GM19328 (cell line): Measurements from ENCODE around the gene LNPEP.
"Not testable (repeated sequence)": the region's sequence is repeated elsewhere in the genome, so short reads cannot be mapped to it uniquely, and the experiment has no call there.

Source experiments
- ATAC-seq: cut with Tn5 transposase; IDR thresholded peaks from one replicate; pipeline ENCODE4 v1.9.1; 2021; ENCODE audit warnings: mild to moderate bottlenecking, moderate library complexity; ENCODE audit not compliant: unreplicated experiment

LNPEP gene

GRCh38 chr5:97046270-97046982 is 110.5 kb downstream of the LNPEP start:
- ATAC-seq: no peak

DNA sequence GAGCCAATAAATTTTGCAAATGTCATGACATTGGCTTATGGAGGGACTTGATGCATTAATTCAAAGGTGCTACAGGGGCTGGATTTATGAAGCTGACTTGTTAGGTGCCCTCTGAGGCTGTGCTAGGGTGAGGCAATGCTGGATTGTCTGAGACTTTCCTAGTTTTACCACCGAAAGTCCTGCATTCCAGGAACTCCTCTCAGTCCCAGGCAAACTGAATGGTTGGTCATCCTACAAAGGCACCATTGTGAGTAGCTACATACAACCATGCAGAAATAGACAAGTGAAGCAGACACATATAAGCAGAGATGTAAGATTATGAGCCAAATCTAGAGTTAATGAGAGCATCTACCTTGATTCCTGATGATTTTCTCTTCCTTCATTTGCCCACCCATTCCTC is 111.2 kb downstream of the LNPEP start:
- ATAC-seq: no peak

DNA sequence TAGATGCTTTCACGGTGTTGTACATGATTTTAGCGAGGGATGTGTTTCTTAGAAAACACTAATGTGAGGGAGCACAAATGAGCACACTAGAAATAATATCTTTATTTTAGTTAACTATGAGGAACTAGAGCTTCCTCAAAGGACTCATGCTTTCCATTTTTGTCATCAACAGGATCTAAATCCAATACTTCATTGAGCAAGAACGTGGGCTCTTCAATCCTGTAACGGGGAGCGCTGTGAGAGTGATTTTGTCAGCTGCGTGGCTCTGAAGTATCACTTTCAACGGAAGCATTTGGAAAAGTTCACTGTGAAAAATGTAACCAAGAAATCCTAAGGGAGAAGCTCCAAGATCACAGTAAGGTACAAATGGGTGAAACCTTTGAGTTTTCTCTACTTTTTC is 113.3 kb downstream of the LNPEP start:
- ATAC-seq: no peak

DNA sequence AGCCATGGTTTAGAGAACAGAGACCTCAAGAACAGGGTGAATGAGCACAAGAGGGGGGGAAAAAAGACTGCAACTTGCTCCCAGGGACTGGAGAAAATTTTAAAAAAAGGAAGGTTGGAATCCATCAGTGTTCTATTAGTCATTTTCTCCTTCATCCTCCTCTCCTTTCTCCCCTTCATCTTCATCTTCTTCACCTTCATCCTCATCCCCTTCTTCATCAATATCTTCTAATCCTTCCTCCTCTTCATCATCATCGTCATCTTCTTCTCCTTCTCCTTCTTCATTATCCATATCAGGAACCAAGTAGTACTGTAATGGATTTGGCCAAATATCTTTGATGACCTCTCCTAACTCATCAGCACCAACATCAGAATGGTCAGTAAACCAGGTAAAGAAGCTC is 120.4 kb downstream of the LNPEP start:
- no peak for ATAC-seq

- ATAC-seq: no peak
Measured at GRCh38 chr5:97062046-97062445, 126.2 kb downstream of the LNPEP start.

DNA sequence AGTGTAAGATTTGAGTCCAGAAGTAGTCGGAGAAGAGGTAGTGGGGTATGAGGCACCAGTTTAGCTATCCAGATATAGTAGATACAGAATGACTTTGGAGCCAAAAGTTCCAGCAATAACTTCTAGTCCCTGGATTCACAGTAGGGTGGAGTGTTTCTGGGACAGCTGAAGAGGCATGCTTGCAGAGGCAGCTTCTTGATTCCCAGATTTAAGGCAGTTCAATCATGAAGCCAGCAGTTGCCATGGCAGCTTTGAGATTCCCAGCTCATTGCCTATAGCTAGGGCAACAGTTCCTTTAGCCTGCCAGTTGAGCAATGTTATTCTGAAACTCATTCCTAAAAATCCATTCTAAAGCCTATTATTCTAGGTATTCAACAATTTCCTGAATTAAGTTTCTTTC is 127.4 kb downstream of the LNPEP start:
- no peak for ATAC-seq

- ATAC-seq: no peak
Measured at GRCh38 chr5:97065475-97065874, 129.6 kb downstream of the LNPEP start.

GRCh38 chr5:97067296-97067850 is 131.5 kb downstream of the LNPEP start:
- no peak for ATAC-seq

DNA sequence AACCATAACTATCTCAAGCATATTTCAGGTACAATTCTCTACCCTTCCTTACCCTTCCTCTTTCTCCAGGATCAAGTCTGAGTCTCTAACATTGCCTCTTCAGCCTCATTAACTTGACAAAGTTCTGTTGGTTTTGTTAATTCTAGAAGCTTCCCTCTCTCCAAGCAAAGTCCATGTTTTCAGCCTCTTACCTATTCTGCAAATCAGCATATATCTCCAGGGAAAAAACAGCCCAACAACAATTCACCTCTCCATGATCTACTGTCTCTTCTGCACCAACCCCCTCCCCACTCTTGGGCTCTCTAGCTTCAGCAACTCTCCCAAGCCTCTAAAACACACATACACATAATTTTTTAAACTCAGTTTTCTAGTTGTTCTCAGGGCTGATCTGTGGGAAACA is 134.4 kb downstream of the LNPEP start:
- no peak for ATAC-seq

GRCh38 chr5:97071101-97071500 is 135.2 kb downstream of the LNPEP start:
- no peak for ATAC-seq

DNA sequence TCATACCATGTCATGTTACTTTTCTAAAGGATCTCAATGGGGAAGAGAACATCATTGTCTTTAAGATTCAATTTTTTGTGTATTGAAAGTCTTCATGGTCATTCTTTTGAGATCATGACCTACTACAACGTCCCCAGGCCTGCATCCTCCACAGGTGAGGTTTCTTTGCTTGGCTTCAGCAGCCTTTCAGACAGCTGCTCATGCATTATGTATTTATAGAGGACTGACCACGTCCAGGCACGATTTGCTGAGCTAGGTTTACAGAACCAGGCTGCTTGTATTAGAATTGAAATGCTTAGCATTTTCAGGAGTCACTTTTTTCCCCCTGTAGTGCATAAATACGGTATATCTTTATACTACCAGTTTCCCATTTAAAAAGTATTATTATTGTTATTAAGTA is 136.1 kb downstream of the LNPEP start:
- no peak for ATAC-seq

DNA sequence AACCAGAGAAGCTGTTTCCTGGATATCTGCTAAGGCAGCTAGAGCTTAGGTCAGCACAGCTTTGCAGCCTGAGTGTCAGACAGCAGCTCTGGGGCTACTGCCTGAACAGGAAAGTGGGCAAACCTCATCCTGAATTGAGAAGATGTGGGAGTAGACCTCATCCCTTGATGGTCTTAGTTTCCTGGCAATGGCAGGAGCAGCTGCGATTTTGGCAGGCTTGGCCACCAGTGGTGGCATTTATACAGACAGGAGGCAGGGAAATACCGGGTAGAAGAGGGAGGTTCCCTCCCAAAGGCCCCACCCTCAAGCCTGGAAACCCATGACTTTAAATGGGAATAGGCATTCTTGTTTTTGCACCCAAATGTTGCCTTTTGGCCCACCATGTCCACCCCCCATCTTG is 136.8 kb downstream of the LNPEP start:
- no peak for ATAC-seq

DNA sequence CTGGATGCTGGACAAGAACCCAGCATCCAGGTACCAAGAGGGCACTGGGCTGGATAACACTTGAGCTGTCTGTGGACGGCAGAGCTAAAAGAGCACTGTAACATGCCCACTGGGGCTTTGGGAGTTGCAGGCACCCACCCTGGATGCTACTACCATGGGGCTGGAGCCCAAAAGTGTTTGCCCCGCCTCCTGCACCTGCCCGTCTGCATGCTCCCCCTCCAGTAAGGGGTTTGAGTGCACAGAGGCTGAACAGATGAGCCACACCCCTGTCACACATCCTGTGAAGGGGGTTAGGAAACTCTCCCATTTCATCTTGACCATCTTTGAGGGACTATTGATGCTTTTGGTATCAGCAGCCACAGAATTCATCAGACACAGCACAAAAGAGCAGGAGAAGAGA is 137.5 kb downstream of the LNPEP start:
- ATAC-seq: no peak

DNA sequence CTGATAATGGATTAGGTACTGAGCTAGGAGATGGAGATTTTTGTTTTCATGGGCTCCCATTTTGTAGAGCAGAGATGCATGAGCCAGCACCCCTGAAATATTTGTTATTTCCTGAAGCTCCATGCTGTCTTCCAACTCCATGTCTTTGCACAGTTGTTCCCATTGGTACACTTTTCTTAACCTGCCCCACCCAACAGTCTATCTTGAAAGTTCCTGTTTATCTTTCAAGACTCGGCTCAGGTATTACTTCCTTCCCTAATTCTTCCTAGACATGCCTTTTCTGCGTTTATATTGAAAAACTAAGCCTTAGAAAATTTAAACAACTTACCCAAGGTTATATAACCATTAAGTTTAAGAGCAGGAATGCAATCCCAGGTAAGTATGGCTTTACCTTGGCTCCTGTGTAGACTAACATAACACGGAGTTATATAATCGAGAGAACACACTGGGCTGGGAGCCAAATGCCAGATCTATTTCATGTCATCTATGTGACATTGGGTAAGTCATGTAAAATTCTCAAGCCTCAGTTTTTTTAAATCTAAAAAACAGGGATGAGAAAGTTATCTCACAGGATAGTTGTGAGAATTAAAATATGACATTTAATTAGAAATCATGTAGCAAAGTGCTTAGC is 139.1 kb downstream of the LNPEP start:
- ATAC-seq: no peak

- no peak for ATAC-seq
Measured at GRCh38 chr5:97075649-97076048, 139.8 kb downstream of the LNPEP start.

- no peak for ATAC-seq
Measured at GRCh38 chr5:97076098-97076497, 140.2 kb downstream of the LNPEP start.

DNA sequence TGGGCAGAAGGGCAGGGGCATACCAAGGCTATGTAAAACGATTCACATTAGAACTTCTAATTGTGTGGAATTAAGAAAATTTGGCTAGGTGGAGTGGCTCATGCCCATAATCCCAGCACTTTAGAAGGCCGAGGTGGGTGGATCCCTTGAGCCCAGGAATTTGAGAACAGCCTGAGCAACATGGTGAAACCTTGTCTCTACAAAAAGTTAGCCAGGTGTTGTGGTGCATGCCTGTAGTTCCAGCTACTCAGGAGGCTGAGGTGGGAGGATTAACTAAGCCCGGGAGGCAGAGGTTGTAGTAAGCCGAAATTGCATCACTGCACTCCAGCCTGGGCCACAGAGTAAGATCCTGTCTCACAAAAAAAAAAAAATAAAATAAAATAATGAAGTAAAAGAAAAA is 141.4 kb downstream of the LNPEP start:
- no peak for ATAC-seq

- no peak for ATAC-seq
Measured at GRCh38 chr5:97078958-97079743, 143.3 kb downstream of the LNPEP start.

DNA sequence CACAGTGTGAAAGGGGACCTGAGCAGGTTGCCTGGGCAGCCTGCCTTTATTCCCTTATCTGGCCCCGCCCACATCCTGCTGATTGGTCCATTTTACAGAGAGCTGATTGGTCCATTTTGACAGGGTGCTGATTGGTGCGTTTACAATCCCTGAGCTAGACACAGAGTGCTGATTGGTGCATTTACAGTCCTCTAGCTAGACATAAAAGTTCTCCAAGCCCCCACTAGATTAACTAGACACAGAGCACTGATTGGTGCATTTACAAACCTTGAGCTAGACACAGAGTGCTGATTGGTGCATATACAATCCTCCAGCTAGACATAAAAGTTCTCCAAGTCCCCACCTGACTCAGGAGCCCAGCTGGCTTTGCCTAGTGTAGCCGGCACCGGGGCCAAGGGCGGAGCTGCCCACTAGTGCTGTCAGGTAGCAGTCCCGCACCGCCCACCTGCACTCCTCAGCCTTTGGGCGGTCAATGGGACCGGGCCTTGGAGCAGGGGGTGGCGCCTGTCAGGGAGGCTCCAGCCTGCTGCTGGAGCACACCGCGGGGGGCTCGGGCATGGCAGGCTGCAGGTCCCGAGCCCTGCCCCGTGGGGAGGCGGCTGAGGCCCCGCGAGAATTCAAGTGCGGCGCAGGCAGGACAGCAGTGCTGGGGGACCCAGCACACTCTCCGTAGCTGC is 149.0 kb downstream of the LNPEP start:
- ATAC-seq: not testable (repeated sequence)

DNA sequence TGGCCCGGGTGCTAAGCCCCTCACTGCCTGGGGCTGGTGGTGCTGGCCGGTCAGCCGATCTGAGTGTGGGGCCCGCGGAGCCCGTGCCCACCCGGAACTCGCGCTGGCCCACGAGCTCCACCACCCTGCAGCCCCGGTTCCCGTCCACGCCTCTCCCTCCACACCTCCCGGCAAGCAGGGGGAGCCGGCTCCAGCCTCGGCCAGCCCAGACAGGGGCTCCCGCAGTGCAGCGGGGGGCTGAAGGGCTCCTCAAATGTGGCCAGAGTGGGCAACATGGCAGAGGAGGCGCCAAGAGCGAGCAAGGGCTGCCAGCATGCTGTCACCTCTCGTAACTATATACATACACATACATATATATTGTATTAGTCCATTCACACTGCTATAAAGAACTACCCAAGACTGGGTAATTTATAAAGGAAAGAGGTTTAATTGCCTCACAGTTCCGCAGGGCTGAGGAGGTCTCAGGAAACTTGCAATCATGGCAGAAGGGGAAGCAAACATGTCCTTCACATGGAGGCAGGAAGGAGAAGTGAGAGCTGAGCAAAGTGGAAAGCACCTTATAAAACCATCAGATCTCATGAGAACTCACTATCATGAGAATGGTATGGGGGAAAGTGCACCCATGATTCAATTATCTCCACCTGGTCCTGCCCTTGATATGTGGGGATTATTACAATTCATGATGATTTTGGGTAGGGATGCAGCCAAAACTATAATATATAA is 149.7 kb downstream of the LNPEP start:
- no peak for ATAC-seq
